Activated CD4-positive, alpha-beta T cell treated with anti-CD3 and anti-CD28 coated beads for 24 hours (primary cell): ENCODE measurements around the gene ETFA.
A peak's percentile ranks its signal among the peaks of the same experiment; 100 is the strongest.
"Not testable (repeated sequence)": the region's sequence is repeated elsewhere in the genome, so short reads cannot be mapped to it uniquely, and the experiment has no call there.

Source experiments
- DNase-seq, 2 donors: peaks; one replicate each; pipeline ENCODE4 v3.0.0-alpha.2; 2020; ENCODE audit warnings: low read depth in 2 of 2

ETFA gene

GRCh38 chr15:76324066-76324465 lies 12.8 kb upstream of the ETFA start:
- no peak for DNase-seq

- DNase-seq, result no peak
Measured at GRCh38 chr15:76321602-76322001, 10.3 kb upstream of the ETFA start.

- DNase-seq, result no peak
Measured at GRCh38 chr15:76321171-76321570, 9.9 kb upstream of the ETFA start.

GRCh38 chr15:76320012-76320411 lies 8.7 kb upstream of the ETFA start:
- no peak for DNase-seq

GRCh38 chr15:76313731-76314130 lies 2.5 kb upstream of the ETFA start:
- DNase-seq, result no peak

- DNase-seq, result not testable (repeated sequence)
Measured at GRCh38 chr15:76313175-76313567, 1.9 kb upstream of the ETFA start.

- DNase-seq, result no peak
Measured at GRCh38 chr15:76312540-76313174, 1.4 kb upstream of the ETFA start.

GRCh38 chr15:76310475-76311099 lies 682 bp downstream of the ETFA start:
- DNase-seq, result peak in 1 of 2 donors; percentile 2

- no peak for DNase-seq
Measured at GRCh38 chr15:76309601-76310330, 1.5 kb downstream of the ETFA start.

- no peak for DNase-seq
Measured at GRCh38 chr15:76303909-76304308, 7.4 kb downstream of the ETFA start.

- DNase-seq, result no peak
Measured at GRCh38 chr15:76299786-76300185, 11.5 kb downstream of the ETFA start.

GRCh38 chr15:76298986-76299385 lies 12.3 kb downstream of the ETFA start:
- DNase-seq, result no peak

GRCh38 chr15:76297951-76298350 lies 13.3 kb downstream of the ETFA start:
- DNase-seq, result not testable (repeated sequence)

GRCh38 chr15:76296849-76297248 lies 14.4 kb downstream of the ETFA start:
- no peak for DNase-seq

- not testable (repeated sequence) for DNase-seq
Measured at GRCh38 chr15:76294463-76294862, 16.8 kb downstream of the ETFA start.

GRCh38 chr15:76293361-76293760 lies 17.9 kb downstream of the ETFA start:
- DNase-seq, result no peak

GRCh38 chr15:76289582-76289981 lies 21.7 kb downstream of the ETFA start:
- DNase-seq, result no peak

- no peak for DNase-seq
Measured at GRCh38 chr15:76286271-76286879, 24.9 kb downstream of the ETFA start.

GRCh38 chr15:76285241-76285825 lies 25.9 kb downstream of the ETFA start:
- DNase-seq, result no peak

- no peak for DNase-seq
Measured at GRCh38 chr15:76282465-76282864, 28.8 kb downstream of the ETFA start.

- no peak for DNase-seq
Measured at GRCh38 chr15:76278651-76279050, 32.6 kb downstream of the ETFA start.

GRCh38 chr15:76274821-76275220 lies 36.4 kb downstream of the ETFA start:
- DNase-seq, result no peak
